Adrenal gland (tissue), 12 donors: ENCODE measurements around the gene SERPINA3. TPM values are rescaled to one million over a fixed set of nuclear protein-coding genes. Genes with fewer than 3 reads are reported as not detected.

Experiments used
- DNase-seq, 7 donors: peaks; one replicate each; pipeline ENCODE4 v3.0.0-alpha.2; 2019 to 2020
- H3K27ac ChIP-seq, 5 donors: fragments of 200-600 bp; sonication (generic) in 4 of 5; 1 replicate in 3 of 5; 2 replicates in 2 of 5; pipeline versions ENCODE4 v1.5.1 to v1.8.0; 2016 to 2020; ENCODE audit warnings: mild to moderate bottlenecking in 1 of 5
- H3K27me3 ChIP-seq: fragments of 200-600 bp; 2 replicates; pipeline ENCODE4 v1.8.0; 2021
- H3K36me3 ChIP-seq, 2 donors: fragments of 200-600 bp; replicated peaks in 1 of 2; 1 replicate in 1 of 2; 2 replicates in 1 of 2; pipeline versions ENCODE4 v1.5.1 to v1.8.0; 2018 to 2022
- H3K4me1 ChIP-seq, 2 donors: fragments of 200-600 bp; replicated peaks in 1 of 2; 1 replicate in 1 of 2; 2 replicates in 1 of 2; pipeline versions ENCODE4 v1.5.1 to v1.8.0; 2018 to 2021
- H3K4me3 ChIP-seq, 4 donors: fragments of 200-600 bp; sonication (generic) in 3 of 4; one replicate each; pipeline ENCODE4 v1.5.1; 2016 to 2018
- H3K9me3 ChIP-seq, 3 donors: fragments of 200-600 bp; sonication (generic) in 1 of 3; replicated peaks in 1 of 3; 1 replicate in 2 of 3; 2 replicates in 1 of 3; pipeline versions ENCODE4 v1.5.1 to v1.8.0; 2016 to 2021
- POLR2A ChIP-seq, 2 donors: fragments of 450-650 bp; IDR thresholded peaks; one replicate each; pipeline ENCODE4 v1.6.1; 2017; ENCODE audit warnings: antibody characterized with exemption in 2 of 2, mild to moderate bottlenecking in 2 of 2, moderate library complexity in 1 of 2
- WGBS, 4 donors: extraction: QIAGEN DNeasy Blood & Tissue Kit in 2 of 4; methylation state at CpG; one replicate each; pipeline versions ENCODE4 v1.1.5 to v1.1.7; 2013 to 2017; 5-methylcytosine and 5-hydroxymethylcytosine counted together
- intact Hi-C, 2 donors: fragments of 100-400 bp; cut with DNase I; formaldehyde crosslinking; loops; one replicate each; pipeline versions ENCODE4 v1.14.1 to v1.15.0; 2022 to 2023
- polyA plus RNA-seq, 3 donors: library from polyadenylated mRNA; stranded (reverse); fragments of 200-250 nt in 2 of 3; fragments of 350-450 nt in 1 of 3; fragmentation: Illumina TruSeq in 1 of 3; extraction: RNeasy Lipid Tissue Mini Kit (QIAGEN cat#74804) in 1 of 3; gene quantifications; one replicate each; pipeline ENCODE4 v1.2.3, GENCODE V29; 2013 to 2014
- total RNA-seq, 9 donors: library from RNA; depleted of rRNA in 4 of 9; stranded (reverse); fragments of >200 nt in 4 of 9; fragments of 120-200 nt in 1 of 9; fragmentation: NEBNext Ultra II Directional in 1 of 9; extraction: Animal tissue kit (Norgen Biotek cat#: 25700) in 1 of 9; gene quantifications; one replicate each; pipeline versions ENCODE4 v1.1.0 to v1.2.4, GENCODE V29; 2013 to 2023
- TF ChIP-seq, protein P1 (sequence below), 6 experiments: fragments of 450-650 bp in 4 of 6; fragments of 200-600 bp in 2 of 6; sonication (generic) in 1 of 6; IDR thresholded peaks; 1 replicate in 5 of 6; 2 replicates in 1 of 6; pipeline versions ENCODE4 v1.5.1 to v1.8.0; 2016 to 2021; ENCODE audit warnings: antibody characterized with exemption in 6 of 6, mild to moderate bottlenecking in 2 of 6, moderate library complexity in 1 of 6
- donor health status: healthy with polysubstance abuse.
- donor health status: Bipolar disorder and iron deficiency.
- donor health status: DM: yes; HTN: yes; CAD: no.
- donor health status: DM: no; HTN: no; CAD: no.
- donor health status: DM: no; HTN: no; CAD: no.
- donor health status: DM: yes; HTN: yes; CAD: no.

Gene SERPINA3
- total and polyA plus RNA-seq, 12 donors = 2.5 to 245 (median 34.0) TPM

DNA sequence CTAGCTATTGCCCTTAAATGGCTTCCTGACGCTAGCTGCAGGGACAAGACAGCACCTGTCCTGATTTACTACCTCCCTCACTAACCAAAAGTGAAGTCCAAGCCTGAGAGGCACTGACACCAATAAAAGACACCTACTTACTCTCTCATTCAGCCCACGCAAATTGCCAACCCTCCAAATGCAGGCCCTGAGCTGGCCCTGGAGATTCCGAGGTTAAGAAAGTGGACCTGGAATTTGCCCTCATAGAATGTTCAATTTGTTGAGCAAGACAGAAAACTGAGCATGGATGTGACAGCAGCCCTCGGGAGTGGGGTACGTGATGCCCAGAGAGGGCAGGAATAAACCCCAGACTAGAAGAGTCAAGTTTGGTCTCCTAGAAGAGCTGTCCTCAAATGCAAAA lies 16.4 kb downstream of the SERPINA3 start:
- Histone ChIP-seq H3K4me3 (no peak overlapping the region), H3K27ac (no peak overlapping the region), H3K9me3 (no peaks in the 10 kb centered on the region), H3K4me1 (no peaks in the 10 kb centered on the region), H3K36me3 (no peaks in the 10 kb centered on the region), H3K27me3 (no peaks in the 10 kb centered on the region)
- TF ChIP-seq, protein P1, sequence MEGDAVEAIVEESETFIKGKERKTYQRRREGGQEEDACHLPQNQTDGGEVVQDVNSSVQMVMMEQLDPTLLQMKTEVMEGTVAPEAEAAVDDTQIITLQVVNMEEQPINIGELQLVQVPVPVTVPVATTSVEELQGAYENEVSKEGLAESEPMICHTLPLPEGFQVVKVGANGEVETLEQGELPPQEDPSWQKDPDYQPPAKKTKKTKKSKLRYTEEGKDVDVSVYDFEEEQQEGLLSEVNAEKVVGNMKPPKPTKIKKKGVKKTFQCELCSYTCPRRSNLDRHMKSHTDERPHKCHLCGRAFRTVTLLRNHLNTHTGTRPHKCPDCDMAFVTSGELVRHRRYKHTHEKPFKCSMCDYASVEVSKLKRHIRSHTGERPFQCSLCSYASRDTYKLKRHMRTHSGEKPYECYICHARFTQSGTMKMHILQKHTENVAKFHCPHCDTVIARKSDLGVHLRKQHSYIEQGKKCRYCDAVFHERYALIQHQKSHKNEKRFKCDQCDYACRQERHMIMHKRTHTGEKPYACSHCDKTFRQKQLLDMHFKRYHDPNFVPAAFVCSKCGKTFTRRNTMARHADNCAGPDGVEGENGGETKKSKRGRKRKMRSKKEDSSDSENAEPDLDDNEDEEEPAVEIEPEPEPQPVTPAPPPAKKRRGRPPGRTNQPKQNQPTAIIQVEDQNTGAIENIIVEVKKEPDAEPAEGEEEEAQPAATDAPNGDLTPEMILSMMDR (IDR thresholded peaks at IDR 0.05) = no peak
- no peak for TF ChIP-seq POLR2A (IDR thresholded peaks at IDR 0.05)
- DNase-seq = no peak
- 79 to 86% (median 83%) methylated on average over 5 of the region's 5 CpGs for WGBS, 4 donors
- intact Hi-C loops = no loop called here

- H3K27ac ChIP-seq = no peak overlapping the region
- H3K9me3 ChIP-seq = no peaks in the 10 kb centered on the region
- no peaks in the 10 kb centered on the region for H3K27me3 ChIP-seq
- WGBS, 4 donors = 85 to 96% (median 87%) methylated on average over 4 of the region's 4 CpGs
- H3K4me1 ChIP-seq = no peaks in the 10 kb centered on the region
- no peaks in the 10 kb centered on the region for H3K36me3 ChIP-seq
- intact Hi-C loops = no loop called here
- DNase-seq = no peak
- no peak overlapping the region for H3K4me3 ChIP-seq
- TF ChIP-seq POLR2A (IDR thresholded peaks at IDR 0.05) = no peak
- TF ChIP-seq, protein P1 (IDR thresholded peaks at IDR 0.05) = no peak
Measured at GRCh38 chr14:94630396-94630795, 18.2 kb downstream of the SERPINA3 start.

DNA sequence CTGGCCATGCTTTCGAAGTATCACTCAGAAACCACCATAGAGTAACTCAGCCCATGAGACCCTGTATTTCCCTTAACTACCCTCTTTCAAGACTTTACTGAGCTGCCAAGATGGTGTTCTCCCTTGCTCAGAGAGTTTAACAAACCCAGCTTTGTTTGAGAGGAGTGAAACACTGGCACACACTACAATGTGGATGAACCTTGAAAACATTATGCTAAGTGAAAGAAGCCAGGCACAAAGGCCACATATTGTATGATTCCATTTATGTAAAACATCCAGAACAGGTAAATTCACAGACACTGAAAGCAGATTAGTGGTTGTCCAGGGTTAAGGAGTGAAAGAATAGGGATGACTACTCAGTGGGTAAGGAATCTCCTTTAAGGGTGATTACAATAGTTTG lies 18.9 kb downstream of the SERPINA3 start:
- intact Hi-C loops = no loop called here

DNA sequence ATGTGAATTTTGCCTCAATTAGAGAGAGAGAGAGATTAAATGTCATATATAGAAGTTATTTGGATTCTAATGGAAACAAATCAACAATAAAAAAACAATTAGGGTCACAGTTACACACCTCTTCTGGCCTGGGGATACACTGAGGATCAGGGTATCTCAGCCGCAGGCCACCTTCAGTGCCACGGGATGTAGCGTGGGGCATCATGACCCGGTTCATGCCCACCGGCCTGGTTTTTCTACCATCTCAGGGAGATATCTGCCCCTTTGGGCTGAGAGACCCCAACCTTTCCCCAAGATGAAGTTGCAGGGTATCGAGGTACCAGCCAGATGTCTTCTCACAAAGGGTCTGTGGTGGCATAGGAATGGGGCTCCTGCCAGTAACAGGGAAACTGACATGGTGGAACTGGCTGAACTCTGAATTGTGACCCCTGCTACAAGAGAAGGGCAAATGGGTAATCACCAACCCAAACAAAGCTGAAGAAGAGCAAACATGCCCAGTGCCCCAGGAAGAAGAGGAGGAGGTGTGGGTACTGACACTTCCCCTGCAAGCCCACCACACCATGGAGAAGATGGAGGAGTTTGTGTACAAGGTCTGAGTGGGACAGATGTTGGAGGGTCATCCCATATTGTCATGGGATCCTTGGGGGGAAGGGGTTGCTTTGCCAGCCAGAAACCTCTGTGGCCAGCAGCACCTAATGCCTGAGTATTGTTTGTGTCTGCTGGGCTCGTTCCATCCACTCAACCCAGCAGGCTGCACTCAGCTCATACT lies 19.5 kb downstream of the SERPINA3 start:
- no peak overlapping the region for H3K27ac ChIP-seq
- H3K36me3 ChIP-seq = no peaks in the 10 kb centered on the region
- WGBS, 4 donors = 88 to 96% (median 92%) methylated on average over 7 of the region's 7 CpGs
- DNase-seq = no peak
- TF ChIP-seq, protein P1 (IDR thresholded peaks at IDR 0.05) = no peak
- no peak for TF ChIP-seq POLR2A (IDR thresholded peaks at IDR 0.05)
- no peaks in the 10 kb centered on the region for H3K27me3 ChIP-seq
- H3K9me3 ChIP-seq = no peaks in the 10 kb centered on the region
- no peak overlapping the region for H3K4me3 ChIP-seq
- intact Hi-C loops = no loop called here
- no peaks in the 10 kb centered on the region for H3K4me1 ChIP-seq

More for the DNA sequence above, 18.9 kb downstream of the SERPINA3 start:
- H3K4me3 ChIP-seq = no peak overlapping the region
- no peaks in the 10 kb centered on the region for H3K36me3 ChIP-seq
- no peak for TF ChIP-seq POLR2A (IDR thresholded peaks at IDR 0.05)
- TF ChIP-seq, protein P1 (IDR thresholded peaks at IDR 0.05) = no peak
- no peaks in the 10 kb centered on the region for H3K9me3 ChIP-seq
- no peak overlapping the region for H3K27ac ChIP-seq
- DNase-seq = no peak
- H3K4me1 ChIP-seq = no peaks in the 10 kb centered on the region
- H3K27me3 ChIP-seq = no peaks in the 10 kb centered on the region
- 91 to 100% (median 92%) methylated on average over 1 of the region's 1 CpG for WGBS, 4 donors
